ENCODE results near the gene PIK3AP1. TPM values are rescaled to one million over a fixed set of nuclear protein-coding genes. Genes with fewer than 3 reads are reported as not detected.
A peak's percentile ranks its signal among the peaks of the same experiment; 100 is the strongest.

The PIK3AP1 gene
- total and polyA plus RNA-seq, 2 of the 13 experiments (the other 11 are each of a cell fraction or from before 2014, with no cell fraction given) = 3.6 to 13.8 TPM

- peak; percentile 22; the same call in 1 of the 2 replicates for TF ChIP-seq ZNF574 (CRISPR knock-in tag; IDR thresholded peaks at IDR 0.05)
- peak; percentile 63; the same call in 1 of the 2 replicates for TF ChIP-seq MAX (IDR thresholded peaks at IDR 0.05)
- no peak for TF ChIP-seq ZNF3 (CRISPR knock-in tag; IDR thresholded peaks at IDR 0.05)
- no peak for TF ChIP-seq KDM3A (CRISPR knock-in tag; IDR thresholded peaks at IDR 0.05; ENCODE audit: low read depth)
- TF ChIP-seq ZNF407 (CRISPR knock-in tag; IDR thresholded peaks at IDR 0.05; ENCODE audit: not compliant biosample characterization) = no peak
- no peak for TF ChIP-seq HNF1A (IDR thresholded peaks at IDR 0.05; ENCODE audit: low read depth)
- no peak for TF ChIP-seq HNF1A (CRISPR knock-in tag; IDR thresholded peaks at IDR 0.05; ENCODE audit: borderline replicate concordance)
- TF ChIP-seq NONO (IDR thresholded peaks at IDR 0.05) = no peak
- TF ChIP-seq NONO (CRISPR knock-in tag; conservative IDR thresholded peaks at IDR 0.05) = no peak
- no peak for TF ChIP-seq PRMT3 (CRISPR knock-in tag; IDR thresholded peaks at IDR 0.05; ENCODE audit: borderline replicate concordance, low read depth)
- no peak for TF ChIP-seq MZF1 (CRISPR knock-in tag; IDR thresholded peaks at IDR 0.05; ENCODE audit: borderline replicate concordance)
These were observed at the start of gene PIK3AP1 (continued) for GRCh38 chr10:96720422-96721206.
